GM19468 (cell line): Measurements from ENCODE around the gene ST6GALNAC3.

Source experiments
- ATAC-seq: cut with Tn5 transposase; IDR thresholded peaks from one replicate; pipeline ENCODE4 v1.9.1; 2021; ENCODE audit warnings: mild to moderate bottlenecking, moderate library complexity, moderate number of reproducible peaks; ENCODE audit not compliant: unreplicated experiment; ENCODE audit errors: extremely low read depth

ST6GALNAC3 gene

DNA sequence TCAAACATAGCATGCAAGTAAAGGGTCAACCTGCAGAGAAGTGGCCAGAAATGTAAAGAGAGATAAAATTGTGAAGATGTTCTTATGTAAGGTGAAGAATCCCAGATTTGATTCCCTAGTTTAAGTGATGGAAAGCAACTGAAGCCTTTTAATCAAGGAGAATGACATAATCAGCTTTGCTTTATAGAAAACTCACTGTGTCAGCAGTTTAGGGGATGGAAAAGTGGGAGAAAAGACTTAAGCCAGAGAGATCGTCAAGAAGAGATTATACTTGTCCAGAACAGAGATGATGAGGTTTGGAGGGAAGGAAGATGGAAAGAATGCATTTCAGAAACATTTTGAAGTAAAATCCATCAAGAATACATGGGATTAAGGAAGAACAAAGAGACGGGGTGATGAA lies 517.4 kb downstream of the ST6GALNAC3 start:
- ATAC-seq = no peak

DNA sequence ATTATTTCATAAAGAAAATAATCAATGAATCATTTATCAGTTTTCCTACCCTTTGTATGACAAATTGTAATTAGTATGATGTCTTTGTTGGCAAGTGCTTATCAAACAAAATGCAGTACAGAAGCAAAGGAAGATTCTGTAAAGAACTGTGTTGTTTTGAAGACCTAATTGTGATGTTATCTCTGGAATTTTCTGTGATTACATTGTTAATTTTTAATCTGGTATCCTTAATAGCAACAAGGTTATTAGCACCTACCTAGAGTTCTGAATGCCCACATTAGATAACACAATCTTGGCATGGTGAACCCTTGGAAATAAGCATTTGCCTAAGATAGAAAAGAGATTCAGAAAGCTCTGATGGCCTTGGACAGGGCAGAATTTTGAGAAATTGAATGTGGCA lies 518.6 kb downstream of the ST6GALNAC3 start:
- no peak for ATAC-seq

DNA sequence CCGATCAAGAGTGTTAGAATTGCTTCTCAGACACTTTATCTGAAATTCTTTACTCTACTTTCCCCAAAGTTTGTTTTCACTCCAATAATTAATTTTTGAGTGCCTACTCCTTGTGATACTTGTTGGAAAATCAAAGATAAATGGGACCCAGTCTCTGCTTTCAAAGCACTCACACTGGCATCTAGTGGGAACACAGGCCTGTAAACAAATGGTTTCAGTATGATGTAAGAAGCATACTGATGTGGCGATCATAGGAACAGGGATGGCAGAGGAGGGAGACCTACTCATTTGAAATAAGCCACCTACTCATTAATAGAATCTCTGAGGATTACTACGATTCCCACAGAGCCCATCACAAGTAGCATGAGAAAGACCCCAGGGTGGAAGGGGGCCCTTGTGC lies 519.1 kb downstream of the ST6GALNAC3 start:
- ATAC-seq = no peak

DNA sequence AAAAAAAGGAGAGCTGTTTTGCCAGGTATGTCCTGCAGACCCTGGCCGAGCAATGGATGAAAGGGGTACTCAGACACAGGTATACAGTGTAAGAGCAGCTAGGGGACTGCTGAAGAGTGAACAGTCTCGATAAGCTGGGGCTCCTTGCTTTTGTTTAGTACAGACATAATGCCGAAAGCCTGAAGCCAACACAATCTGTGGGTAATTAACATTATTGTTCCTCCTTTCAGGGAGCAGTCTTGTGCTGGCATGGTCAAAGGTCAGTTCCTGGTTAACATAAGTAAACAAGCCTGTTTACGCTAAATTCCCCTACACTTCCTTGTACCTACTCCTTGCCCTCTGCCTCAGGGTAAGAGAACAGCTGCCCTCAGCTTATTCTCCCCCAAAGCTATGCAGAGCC lies 520.5 kb downstream of the ST6GALNAC3 start:
- no peak for ATAC-seq

DNA sequence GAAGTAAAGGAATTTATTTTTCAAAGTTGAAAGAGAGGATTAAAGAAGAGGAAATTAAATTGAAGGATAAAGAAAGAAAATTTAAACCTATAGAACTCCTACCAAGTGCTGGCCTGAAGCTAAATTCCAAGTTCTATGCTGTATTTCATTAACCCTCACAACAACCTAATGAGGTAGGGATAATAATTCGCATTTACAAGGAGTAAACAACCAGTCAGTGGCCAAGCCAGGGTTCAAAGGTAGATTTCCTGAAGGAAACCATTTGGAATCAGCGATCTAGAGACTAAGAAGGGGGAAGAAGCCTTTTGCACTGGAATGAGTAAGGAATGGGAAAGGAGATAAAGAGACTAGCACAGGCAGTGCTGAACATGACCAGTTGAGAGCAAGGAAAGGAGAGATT lies 526.9 kb downstream of the ST6GALNAC3 start:
- no peak for ATAC-seq

DNA sequence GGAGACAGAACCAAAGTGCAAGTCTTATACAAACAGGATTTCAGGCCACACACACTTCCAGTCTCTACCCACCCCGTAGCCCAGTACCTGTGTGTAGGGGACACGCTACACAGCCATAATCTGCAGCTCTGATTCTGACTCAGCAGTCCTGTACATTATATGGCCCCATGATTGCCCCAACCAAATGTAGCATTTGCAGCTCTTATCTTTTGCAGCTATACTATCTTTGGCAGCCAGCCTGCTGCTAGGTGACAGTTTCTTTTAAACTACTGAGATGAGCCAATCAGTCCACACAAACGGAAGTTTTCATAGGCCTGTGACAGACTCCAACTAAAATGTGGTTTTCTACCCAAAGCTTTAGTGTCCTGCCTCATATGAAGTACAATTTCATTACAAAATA lies 533.2 kb downstream of the ST6GALNAC3 start:
- ATAC-seq = no peak

DNA sequence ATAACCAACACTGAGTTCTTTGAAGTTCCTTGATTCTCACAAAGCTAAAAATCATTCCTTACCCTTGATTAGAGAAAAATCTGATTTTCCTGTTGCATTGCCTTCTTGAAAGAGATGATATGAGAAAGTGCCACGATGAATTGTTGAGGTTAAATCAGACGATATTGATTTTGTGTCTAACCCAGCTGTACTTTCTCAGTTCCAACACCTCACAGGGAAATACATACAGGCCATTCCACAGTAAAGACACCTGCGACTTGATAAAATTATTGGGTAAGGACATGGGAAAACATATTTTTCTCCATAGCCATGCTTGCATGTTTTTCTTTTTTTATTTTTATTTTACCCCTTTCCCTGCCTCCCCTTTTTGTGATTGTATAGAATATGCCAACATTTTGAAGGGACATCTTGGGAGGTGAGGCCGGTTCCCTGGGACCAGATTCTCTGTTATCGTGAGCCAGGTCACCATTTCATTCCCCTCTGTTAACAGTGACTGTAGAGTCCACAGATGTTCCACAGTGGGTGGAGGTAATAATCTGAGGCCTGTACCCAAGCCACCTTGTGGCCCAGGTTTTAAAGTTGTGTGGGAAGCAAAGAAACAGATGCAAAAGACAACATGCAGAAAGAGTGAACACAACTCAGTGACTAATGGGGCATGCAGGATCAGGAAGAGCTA lies 537.4 kb downstream of the ST6GALNAC3 start:
- no peak for ATAC-seq

DNA sequence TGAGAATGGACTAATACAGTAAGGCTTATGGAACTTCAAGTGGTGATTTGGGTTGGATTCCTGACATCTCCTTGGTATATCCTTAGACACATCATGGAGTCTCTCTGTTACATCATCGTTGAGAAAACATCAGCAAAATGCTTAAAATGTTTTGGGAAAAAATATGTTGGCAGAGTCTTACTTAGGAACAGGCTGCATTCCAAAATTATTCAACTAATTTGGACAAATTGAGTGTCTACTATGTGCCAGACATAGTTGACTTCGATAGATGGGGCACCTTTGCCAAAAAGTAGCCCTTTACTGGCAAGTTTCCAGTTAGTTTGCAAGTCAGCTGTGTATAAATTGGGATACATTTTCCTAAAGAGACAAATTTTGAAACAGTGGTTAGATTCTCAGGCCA lies 539.3 kb downstream of the ST6GALNAC3 start:
- ATAC-seq = no peak

DNA sequence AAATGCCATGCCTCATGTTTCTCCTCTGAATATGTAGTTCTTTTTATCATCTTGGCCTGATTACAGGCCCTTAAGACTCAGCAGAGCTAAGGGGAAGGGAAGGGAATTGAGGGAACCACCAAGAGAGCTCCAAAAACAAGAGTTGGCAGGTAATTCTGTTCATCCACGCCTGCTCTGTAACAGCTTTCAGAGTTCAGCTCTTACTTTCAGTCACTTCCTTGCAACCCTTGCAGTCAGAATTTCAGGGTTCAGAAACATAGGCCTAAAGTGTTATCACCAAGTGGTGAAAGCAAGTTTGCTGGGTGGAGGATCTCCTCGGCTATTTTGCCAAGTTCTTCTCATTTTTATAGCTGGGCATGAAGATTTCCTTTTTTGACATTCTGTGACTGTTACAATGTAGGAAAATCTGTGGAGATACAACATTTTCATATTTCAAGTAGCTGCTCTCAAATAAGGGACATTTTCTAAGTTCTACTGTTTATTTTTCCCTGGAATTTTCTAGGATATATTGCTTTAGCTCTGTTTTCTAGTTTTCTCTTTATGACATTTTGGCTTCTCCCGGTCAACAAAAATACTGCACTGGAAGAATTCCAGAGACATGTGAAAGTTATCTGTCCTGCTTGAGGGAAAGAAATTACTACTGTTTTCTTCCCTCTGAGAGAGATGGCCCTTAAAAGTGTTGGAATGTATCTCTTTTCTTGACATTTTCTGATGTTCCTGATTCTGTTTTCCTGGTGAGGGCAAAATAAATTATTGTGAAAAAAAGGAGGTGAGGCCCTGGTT lies 540.9 kb downstream of the ST6GALNAC3 start:
- ATAC-seq = no peak

DNA sequence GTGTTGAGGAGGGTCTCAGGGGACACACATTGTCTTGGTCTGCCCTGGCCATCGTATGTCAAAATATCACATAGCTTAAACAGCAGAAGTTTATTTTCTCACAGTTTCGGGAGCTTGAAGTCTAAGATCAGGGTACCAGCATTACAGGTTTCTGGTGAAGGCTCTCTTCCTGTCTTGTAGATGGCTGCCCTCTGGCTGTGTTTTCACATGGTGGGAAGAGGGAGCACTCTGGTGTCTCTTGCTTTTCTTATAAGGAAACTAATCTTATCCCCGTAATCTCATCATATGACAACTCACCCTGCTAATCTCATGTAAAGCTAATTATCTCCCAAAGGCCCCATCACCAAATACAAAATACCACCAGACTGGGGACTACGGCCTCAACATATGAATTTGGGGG lies 545.8 kb downstream of the ST6GALNAC3 start:
- ATAC-seq = no peak

DNA sequence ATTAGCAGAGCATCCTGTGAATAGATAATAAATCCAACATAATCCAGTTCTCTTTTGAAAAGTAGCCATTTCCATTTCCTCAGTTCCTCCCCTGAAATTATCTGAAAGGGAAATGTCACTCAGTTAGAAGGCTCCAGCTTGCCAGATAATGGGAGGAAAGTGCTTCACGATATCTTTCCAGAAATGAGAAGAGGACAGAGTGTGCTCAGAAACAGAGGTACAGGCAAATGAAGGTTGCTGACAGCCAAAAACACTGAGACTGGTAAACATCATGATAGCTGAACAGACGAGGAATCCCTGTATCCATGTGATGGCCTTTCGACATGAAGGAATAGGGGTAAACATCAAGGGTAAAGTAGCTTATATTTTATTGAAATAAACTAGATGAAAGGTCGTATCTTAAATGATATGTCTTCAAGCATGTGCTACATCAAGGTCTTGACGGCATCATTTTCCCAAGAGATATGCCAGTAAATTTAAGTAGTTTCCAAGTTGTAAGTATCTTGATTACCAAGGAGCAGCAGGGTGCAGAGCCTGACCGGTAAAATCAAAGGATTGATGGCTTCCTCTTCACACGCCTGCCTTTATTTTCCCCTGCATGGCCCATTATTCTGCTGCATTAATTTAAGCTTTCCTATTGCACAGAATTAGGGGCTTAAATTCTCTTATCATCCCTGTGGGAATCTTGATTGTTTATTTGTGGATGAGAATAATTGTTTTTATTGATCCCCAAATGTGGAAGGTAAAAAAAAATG lies 548.4 kb downstream of the ST6GALNAC3 start:
- ATAC-seq = no peak

DNA sequence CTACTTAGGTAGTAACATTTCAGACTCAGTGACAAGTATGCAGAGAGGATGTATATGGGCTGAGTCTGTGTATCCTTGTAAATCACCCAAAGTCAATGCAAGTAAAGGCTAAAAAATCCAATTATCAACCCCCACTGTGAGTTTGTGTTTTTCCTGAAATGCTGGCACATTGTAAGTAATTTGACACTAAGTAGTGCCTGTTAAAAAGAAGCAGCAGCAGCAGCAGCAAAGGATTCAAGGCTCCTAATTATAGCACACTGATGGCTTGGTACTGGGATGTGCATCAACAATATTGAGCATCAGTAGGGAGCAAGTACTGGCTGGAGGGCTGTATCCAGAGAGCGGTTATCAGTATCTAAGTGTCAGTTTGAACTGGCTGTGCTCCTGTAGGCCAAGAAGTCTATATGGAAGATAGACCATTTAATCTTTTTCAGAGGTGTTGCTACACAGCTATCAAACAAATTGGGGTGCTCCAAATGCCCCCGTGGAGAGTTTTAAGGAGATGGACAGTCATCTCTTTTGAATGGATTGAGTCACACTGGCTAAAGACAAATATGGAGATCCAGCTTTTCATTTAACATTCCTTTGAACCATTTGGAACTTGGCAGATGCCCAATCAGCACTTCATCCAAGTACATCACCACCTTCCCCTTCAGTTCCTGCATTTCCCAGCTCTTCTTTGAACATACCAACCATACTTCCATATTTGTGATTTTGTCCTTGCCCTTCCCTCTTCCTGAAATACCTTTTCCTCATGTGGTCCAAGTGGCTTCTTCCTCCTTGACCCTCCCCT lies 551.5 kb downstream of the ST6GALNAC3 start:
- ATAC-seq = no peak

DNA sequence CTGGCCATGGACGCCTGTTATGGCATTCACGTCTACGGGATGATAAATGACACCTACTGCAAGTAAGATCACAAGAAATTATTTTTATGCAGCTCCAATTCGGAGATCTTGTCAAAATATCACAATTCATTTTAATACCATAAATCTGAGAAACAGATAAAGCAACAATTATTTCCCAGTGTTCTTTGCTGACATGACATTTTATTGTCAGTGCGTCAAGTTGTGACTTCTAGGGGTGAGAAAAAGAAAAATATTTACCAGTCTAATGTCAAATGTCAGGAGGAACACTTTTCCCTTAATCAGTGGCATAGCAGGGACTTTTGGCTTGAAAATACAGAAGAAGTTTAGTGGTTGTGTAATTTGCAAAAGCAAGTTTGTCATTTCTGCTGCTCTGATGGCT lies 553.0 kb downstream of the ST6GALNAC3 start:
- ATAC-seq = no peak

DNA sequence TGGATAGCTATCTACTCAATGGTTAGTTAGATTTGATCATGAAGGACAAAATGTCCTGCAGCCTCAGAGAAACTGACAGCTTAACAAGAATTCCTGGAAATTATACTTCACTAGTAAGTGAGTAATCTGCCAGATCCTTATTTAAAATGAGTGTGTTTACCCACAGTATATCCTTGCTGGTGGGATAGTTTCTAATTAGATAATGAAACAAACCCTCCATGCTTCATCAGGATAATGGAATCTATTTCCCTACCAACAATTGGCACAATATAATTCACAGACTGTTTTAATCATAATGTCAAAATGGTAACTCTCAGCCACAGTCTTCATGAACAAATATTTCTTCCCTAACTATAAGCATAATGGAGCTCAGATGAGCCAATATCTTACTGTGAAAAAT lies 553.4 kb downstream of the ST6GALNAC3 start:
- ATAC-seq = no peak

DNA sequence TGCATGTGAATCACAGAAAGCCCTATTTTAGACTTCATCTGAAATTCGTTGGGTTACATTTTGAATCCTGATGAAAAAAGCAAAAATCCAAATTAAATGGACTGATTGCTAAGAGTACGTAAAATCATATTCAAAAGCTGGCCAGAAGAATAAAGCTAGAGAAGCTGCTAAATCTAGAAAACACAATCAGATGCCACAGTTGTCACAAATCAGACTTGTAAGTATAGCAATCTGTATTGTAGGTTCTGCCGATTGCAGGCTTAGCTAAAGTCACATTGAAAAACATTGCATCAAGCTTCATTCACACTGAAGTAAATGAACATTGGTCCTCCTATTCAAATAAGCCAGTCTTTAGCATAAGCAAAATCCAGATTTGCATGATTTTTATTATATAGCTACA lies 557.6 kb downstream of the ST6GALNAC3 start:
- no peak for ATAC-seq

DNA sequence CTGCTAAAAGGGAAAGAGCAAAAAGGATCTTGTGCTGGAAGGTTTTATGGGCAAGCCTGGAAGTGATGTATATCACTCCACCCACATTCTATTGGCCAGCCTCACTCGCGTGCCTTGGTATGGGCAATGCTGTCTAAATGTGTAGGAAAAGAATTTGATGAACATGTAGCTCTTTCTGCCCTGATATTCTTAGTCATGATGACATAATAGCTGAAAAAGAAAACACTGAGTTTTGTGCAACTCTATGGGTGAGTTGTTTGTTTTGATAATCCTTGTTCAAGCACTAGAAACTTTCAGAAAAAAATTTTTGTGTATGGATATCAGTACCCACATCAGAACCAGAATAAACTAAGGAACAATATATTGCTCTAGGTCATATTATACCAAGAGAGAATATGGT lies 561.2 kb downstream of the ST6GALNAC3 start:
- ATAC-seq = no peak

DNA sequence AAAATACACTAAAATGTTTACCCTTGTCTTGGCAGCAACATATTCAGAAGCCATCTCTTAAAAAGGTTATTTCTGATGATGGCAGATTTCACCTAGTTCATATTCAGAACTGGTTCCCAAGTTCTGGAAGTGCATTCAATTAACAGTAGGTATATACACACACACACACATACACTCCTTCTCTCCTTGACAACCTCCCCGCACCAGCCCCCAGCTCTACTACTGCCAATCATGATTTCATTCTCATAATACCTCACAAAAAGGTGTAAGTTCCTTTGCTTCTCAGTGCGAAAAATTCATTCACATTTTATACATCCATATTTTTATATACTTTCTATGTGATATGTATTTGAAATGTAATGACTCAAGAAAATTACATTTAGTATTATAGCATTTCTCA lies 564.6 kb downstream of the ST6GALNAC3 start:
- ATAC-seq = no peak

DNA sequence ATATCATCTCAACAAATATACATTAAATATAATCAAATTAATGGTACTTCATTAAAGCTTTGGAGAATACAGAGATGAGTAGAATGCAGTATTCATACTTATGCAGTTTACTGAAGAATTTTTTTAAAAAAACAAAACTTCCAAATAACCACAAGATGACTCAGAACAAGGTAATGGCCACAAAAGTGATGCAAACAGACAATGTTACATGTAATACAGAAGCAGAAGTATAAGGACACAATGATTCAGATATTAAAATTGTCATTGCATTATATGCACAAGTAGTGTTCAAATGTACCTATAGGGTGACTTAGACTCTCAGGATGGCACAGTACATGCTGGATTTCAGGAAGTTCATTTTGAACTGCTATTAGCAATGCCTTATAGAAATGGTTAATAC lies 565.5 kb downstream of the ST6GALNAC3 start:
- ATAC-seq = no peak

DNA sequence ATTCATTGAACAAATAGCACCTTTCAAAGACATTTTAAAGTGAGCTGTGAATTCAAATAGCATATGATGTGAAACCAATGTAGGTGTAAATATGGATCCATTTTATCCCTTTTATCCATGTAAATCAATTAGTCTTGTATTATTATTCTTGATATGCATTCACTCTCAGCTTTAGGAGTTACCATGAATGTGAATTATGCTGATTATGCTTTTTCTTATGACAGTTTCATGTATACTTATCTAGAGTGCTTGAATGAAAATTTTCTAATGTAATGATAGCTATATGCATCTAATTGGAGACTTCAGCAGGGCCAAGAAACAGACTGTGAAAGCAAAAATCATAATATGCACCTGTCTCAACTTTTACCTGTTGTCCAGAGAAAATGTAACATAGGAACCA lies 566.2 kb downstream of the ST6GALNAC3 start:
- ATAC-seq = no peak

DNA sequence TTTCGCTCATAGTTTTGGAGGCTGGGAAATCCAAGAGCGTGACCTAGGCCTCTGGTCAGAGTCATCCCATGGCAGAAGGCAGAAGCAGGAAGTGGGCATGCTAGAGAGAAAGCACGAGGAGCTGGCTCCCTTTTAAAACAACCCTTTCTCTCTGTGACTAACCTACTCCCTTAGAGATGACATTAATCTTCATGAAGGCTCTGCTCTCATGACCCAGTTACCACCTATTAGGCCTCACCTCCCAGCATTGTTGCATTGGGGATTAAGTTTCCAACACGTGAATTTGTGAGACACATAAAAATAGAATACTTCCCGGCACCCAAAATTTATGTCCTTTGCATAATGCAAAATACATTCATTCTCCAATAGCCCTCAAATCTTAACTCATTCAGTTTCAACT lies 569.6 kb downstream of the ST6GALNAC3 start:
- no peak for ATAC-seq
